PC-9 (cell line): ENCODE data around the gene MITF.

ENCODE experiments used
- EZH2 ChIP-seq: fragments of 200-600 bp; sonication (generic); IDR thresholded peaks from 2 replicates; pipeline ENCODE4 v1.8.0; 2017; ENCODE audit warnings: antibody characterized with exemption, low read depth
- TF ChIP-seq, protein P1 (sequence below): fragments of 200-600 bp; sonication (generic); conservative IDR thresholded peaks from 2 replicates; pipeline ENCODE4 v1.6.1; 2017; ENCODE audit warnings: mixed run types, antibody characterized with exemption, mild to moderate bottlenecking, moderate library complexity

DNA sequence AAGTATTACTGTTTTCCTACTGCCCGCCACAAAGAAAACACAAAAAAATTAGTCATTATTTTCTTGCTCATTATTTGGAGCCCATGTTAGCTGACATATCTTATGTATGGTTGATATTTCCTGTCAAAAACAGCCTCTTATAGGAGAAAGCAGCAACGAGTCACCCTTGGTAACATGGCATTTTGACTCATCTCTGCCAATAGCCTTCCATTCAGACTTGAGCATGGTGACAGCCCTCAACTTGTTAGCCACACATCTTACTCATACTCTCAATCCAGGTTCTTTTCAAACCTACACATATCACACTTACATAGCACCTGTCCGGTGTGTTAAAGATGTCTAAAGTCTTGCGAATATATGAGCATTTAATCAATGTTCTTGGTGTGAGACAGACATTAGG lies 150.8 kb downstream of the MITF start:
- TF ChIP-seq, protein P1, sequence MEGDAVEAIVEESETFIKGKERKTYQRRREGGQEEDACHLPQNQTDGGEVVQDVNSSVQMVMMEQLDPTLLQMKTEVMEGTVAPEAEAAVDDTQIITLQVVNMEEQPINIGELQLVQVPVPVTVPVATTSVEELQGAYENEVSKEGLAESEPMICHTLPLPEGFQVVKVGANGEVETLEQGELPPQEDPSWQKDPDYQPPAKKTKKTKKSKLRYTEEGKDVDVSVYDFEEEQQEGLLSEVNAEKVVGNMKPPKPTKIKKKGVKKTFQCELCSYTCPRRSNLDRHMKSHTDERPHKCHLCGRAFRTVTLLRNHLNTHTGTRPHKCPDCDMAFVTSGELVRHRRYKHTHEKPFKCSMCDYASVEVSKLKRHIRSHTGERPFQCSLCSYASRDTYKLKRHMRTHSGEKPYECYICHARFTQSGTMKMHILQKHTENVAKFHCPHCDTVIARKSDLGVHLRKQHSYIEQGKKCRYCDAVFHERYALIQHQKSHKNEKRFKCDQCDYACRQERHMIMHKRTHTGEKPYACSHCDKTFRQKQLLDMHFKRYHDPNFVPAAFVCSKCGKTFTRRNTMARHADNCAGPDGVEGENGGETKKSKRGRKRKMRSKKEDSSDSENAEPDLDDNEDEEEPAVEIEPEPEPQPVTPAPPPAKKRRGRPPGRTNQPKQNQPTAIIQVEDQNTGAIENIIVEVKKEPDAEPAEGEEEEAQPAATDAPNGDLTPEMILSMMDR = no peak
- no peak for TF ChIP-seq EZH2
